ENCODE measurements around the gene LRIG3. TPM values are rescaled to one million over a fixed set of nuclear protein-coding genes. Genes with fewer than 3 reads are reported as not detected.

LRIG3 gene
- total and polyA plus RNA-seq, 9 of the 15 experiments (the other 6 are each of a cell fraction or from before 2014, with no cell fraction given), result 0.18 TPM; not detected in 8

GRCh38 chr12:58881816-58882215 is 38.5 kb downstream of the LRIG3 start:
- in situ Hi-C loops (cut with MboI), result no loop called here
- 0% methylated on average over 4 of the region's 4 CpGs for WGBS (ENCODE audit: insufficient coverage, low coverage, missing lambda C conversion rate)
- no peak for TF ChIP-seq HCFC1 (IDR thresholded peaks at IDR 0.05; ENCODE audit: low read depth, low read length)
- TF ChIP-seq MTA1 (IDR thresholded peaks at IDR 0.05; ENCODE audit: borderline replicate concordance), result no peak
- TF ChIP-seq, protein P1, sequence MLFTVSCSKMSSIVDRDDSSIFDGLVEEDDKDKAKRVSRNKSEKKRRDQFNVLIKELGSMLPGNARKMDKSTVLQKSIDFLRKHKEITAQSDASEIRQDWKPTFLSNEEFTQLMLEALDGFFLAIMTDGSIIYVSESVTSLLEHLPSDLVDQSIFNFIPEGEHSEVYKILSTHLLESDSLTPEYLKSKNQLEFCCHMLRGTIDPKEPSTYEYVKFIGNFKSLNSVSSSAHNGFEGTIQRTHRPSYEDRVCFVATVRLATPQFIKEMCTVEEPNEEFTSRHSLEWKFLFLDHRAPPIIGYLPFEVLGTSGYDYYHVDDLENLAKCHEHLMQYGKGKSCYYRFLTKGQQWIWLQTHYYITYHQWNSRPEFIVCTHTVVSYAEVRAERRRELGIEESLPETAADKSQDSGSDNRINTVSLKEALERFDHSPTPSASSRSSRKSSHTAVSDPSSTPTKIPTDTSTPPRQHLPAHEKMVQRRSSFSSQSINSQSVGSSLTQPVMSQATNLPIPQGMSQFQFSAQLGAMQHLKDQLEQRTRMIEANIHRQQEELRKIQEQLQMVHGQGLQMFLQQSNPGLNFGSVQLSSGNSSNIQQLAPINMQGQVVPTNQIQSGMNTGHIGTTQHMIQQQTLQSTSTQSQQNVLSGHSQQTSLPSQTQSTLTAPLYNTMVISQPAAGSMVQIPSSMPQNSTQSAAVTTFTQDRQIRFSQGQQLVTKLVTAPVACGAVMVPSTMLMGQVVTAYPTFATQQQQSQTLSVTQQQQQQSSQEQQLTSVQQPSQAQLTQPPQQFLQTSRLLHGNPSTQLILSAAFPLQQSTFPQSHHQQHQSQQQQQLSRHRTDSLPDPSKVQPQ (CRISPR knock-in tag; IDR thresholded peaks at IDR 0.05; ENCODE audit: borderline replicate concordance), result no peak
- no peak for TF ChIP-seq TARDBP (IDR thresholded peaks at IDR 0.05)
- no peak for TF ChIP-seq PKNOX1 (IDR thresholded peaks at IDR 0.05)
- TF ChIP-seq SMARCB1 (IDR thresholded peaks at IDR 0.05; ENCODE audit: insufficient read length, low read depth), result no peak
- TF ChIP-seq ETV6 (IDR thresholded peaks at IDR 0.05; ENCODE audit: borderline replicate concordance in 1 of 2, low read depth in 2 of 2, low read length in 1 of 2), result no peak
- no peak for TF ChIP-seq ETV6 (CRISPR knock-in tag; IDR thresholded peaks at IDR 0.05; ENCODE audit: borderline replicate concordance)
- no peak for TF ChIP-seq HDAC3 (IDR thresholded peaks at IDR 0.05; ENCODE audit: borderline replicate concordance, partially characterized antibody)
- no peak for TF ChIP-seq ZNF707 (CRISPR knock-in tag; conservative IDR thresholded peaks at IDR 0.05)
- TF ChIP-seq GTF3C2 (IDR thresholded peaks at IDR 0.05; ENCODE audit: borderline replicate concordance, extremely low read depth, insufficient read length), result no peak
- TF ChIP-seq MCM7 (IDR thresholded peaks at IDR 0.05), result no peak
- no peak for TF ChIP-seq MED1 (CRISPR knock-in tag; IDR thresholded peaks at IDR 0.05; ENCODE audit: borderline replicate concordance)

More at GRCh38 chr12:58881816-58882215, 38.5 kb downstream of the LRIG3 start:
- Histone ChIP-seq H3K27me3 (ENCODE audit: control insufficient read depth in 2 of 2, insufficient read depth in 2 of 2, low read length in 2 of 2) (no peaks in the 10 kb centered on the region), H3K27ac (ENCODE audit: extremely low read depth, low read depth, low read length) (no peak overlapping the region), H4K20me1 (replicated peaks; ENCODE audit: control insufficient read depth, insufficient read depth, low read length) (no peaks in the 10 kb centered on the region), H3K9ac (ENCODE audit: insufficient read depth in 1 of 2, low read depth in 2 of 2, low read length in 2 of 2) (no peak overlapping the region), H3K9me3 (replicated peaks; ENCODE audit: control insufficient read depth, insufficient read depth, low read depth, low read length) (no peaks in the 10 kb centered on the region), H3K79me2 (ENCODE audit: control insufficient read depth, insufficient read depth, low read length) (no peaks in the 10 kb centered on the region), H3K36me3 (ENCODE audit: control insufficient read depth, insufficient read depth, low read length) (no peaks in the 10 kb centered on the region), H3K4me2 (ENCODE audit: insufficient read depth, low read length) (no peak overlapping the region), H3K4me3 (no peak overlapping the region), H3K4me1 (replicated peaks in 1 of 2; ENCODE audit: control insufficient read depth in 2 of 2, insufficient read depth in 2 of 2, low read length in 2 of 2) (no peaks in the 10 kb centered on the region), H2AFZ (ENCODE audit: low read depth, low read length) (no peak overlapping the region), H3K9me1 (ENCODE audit: control insufficient read depth, insufficient read depth, low read length) (no peaks in the 10 kb centered on the region)
- ChIA-PET POLR2A (no interaction called here), CTCF (ENCODE audit: low intra/inter-chr PET ratio) (no interaction called here)
- no peak for ATAC-seq
- intact Hi-C loops (cut with micrococcal nuclease), result no loop called here
- no peak for DNase-seq (ENCODE audit: extremely low read depth in 1 of 4, low spot score in 3 of 4)
- no TSS peak for BruUV-seq (replicated peaks)
- FAIRE-seq, result no peak

All from K562 (cell line).